DOHH2 (cell line): ENCODE measurements around the gene IFNG-AS1.

ENCODE experiments used
- H3F3A ChIP-seq: fragments of 200-600 bp; sonication (generic), shearing (Covaris generic); 2 replicates; pipeline ENCODE4 v1.6.0; 2016; ENCODE audit warnings: antibody characterized with exemption, mild to moderate bottlenecking; ENCODE audit not compliant: control insufficient read depth, insufficient read depth
- H3K27ac ChIP-seq: fragments of 200-600 bp; sonication (generic); 2 replicates; pipeline ENCODE4 v1.5.1; 2014; ENCODE audit warnings: low read depth, mild to moderate bottlenecking, low read length, moderate library complexity
- H3K27me3 ChIP-seq: fragments of 200-600 bp; sonication (generic); 2 replicates; pipeline ENCODE4 v1.6.1; 2014; ENCODE audit warnings: mild to moderate bottlenecking, low read length, mixed read lengths; ENCODE audit not compliant: control insufficient read depth
- H3K36me3 ChIP-seq: fragments of 200-600 bp; sonication (generic); 2 replicates; pipeline ENCODE4 v1.6.1; 2014; ENCODE audit warnings: mild to moderate bottlenecking, low read length, moderate library complexity, mixed read lengths; ENCODE audit not compliant: control insufficient read depth
- H3K4me1 ChIP-seq: fragments of 200-600 bp; sonication (generic); 2 replicates; pipeline ENCODE4 v1.6.1; 2014; ENCODE audit warnings: mild to moderate bottlenecking, low read length, mixed read lengths; ENCODE audit not compliant: control insufficient read depth
- H3K4me2 ChIP-seq: fragments of 200-600 bp; sonication (generic); 2 replicates; pipeline ENCODE4 v1.6.0; 2014; ENCODE audit warnings: mild to moderate bottlenecking, low read length, moderate library complexity
- H3K4me3 ChIP-seq: fragments of 200-600 bp; sonication (generic); 2 replicates; pipeline ENCODE4 v1.5.1; 2014; ENCODE audit warnings: mild to moderate bottlenecking, low read length, mixed read lengths
- H3K79me2 ChIP-seq: fragments of 200-600 bp; sonication (generic); 2 replicates; pipeline ENCODE4 v1.6.1; 2014; ENCODE audit warnings: mild to moderate bottlenecking, low read length, mixed read lengths; ENCODE audit not compliant: control insufficient read depth
- H3K9me2 ChIP-seq: fragments of 200-600 bp; sonication (generic); replicated peaks from 2 replicates; pipeline ENCODE4 v1.6.1; 2014; ENCODE audit warnings: mild to moderate bottlenecking, low read length, mixed read lengths; ENCODE audit not compliant: control insufficient read depth
- H3K9me3 ChIP-seq: fragments of 200-600 bp; sonication (generic); 2 replicates; pipeline ENCODE4 v1.6.1; 2014; ENCODE audit warnings: antibody characterized with exemption, low read length, mixed read lengths; ENCODE audit not compliant: control insufficient read depth, insufficient read depth
- H4K20me1 ChIP-seq: fragments of 200-600 bp; sonication (generic); 2 replicates; pipeline ENCODE4 v1.6.0; 2014; ENCODE audit warnings: low read depth, mild to moderate bottlenecking, antibody characterized with exemption, low read length, moderate library complexity; ENCODE audit not compliant: control insufficient read depth, insufficient read depth
- CTCF ChIP-seq: fragments of 200-600 bp; sonication (generic); IDR thresholded peaks from one replicate; pipeline ENCODE4 v1.5.1; 2014; ENCODE audit warnings: antibody characterized with exemption, mild to moderate bottlenecking, low read depth, low read length; ENCODE audit not compliant: poor library complexity, severe bottlenecking
- EZH2phosphoT487 ChIP-seq: fragments of 200-600 bp; sonication (generic); IDR thresholded peaks from 2 replicates; pipeline ENCODE4 v1.6.1; 2017; ENCODE audit warnings: borderline replicate concordance, mild to moderate bottlenecking, antibody characterized with exemption, low read length, moderate library complexity, mixed read lengths

Gene IFNG-AS1

GRCh38 chr12:67994046-67994445 is 4.8 kb downstream of the IFNG-AS1 start:
- H3K4me1 ChIP-seq = peaks cover 74% of the 10 kb centered on the region
- no peaks in the 10 kb centered on the region for H3K9me2 ChIP-seq
- peak overlapping the region; percentile 99 for H3K27ac ChIP-seq
- peak overlapping the region; percentile 94 for H3K4me2 ChIP-seq
- no peaks in the 10 kb centered on the region for H3K9me3 ChIP-seq
- H3K4me3 ChIP-seq = peak overlapping the region; percentile 81
- peak; percentile 71 for TF ChIP-seq CTCF
- TF ChIP-seq EZH2phosphoT487 = no peak
- peaks cover 65% of the 10 kb centered on the region for H3K36me3 ChIP-seq
- no peaks in the 10 kb centered on the region for H4K20me1 ChIP-seq
- peaks cover 43% of the 10 kb centered on the region for H3K79me2 ChIP-seq
- H3K27me3 ChIP-seq = no peaks in the 10 kb centered on the region
- peaks cover 26% of the 10 kb centered on the region for H3F3A ChIP-seq

DNA sequence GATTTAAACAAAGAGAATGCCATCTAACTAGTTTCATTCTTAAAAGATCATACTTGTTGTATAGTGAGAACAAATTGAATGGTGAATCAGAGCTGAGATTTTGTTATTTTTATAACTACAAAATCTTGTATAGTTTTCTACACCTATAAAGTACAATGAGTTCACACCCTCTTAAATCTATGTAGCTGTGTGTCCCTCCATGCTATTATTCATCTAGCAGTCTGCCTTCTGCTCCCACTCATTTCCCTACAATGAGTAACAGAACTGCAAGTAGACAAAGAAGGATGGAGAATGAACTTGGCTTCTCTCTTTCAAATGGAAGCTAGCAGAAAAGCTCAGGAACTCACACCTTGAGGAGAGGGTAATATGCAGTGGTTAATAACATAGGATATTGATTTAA is 7.1 kb downstream of the IFNG-AS1 start:
- peaks cover 15% of the 10 kb centered on the region; the same call in 1 of the 2 replicates for H3F3A ChIP-seq
- H3K4me1 ChIP-seq = peaks cover 57% of the 10 kb centered on the region
- H3K27me3 ChIP-seq = no peaks in the 10 kb centered on the region
- no peaks in the 10 kb centered on the region for H4K20me1 ChIP-seq
- H3K79me2 ChIP-seq = peaks cover 41% of the 10 kb centered on the region
- H3K4me3 ChIP-seq = no peak overlapping the region
- no peaks in the 10 kb centered on the region for H3K9me2 ChIP-seq
- no peak overlapping the region for H3K4me2 ChIP-seq
- H3K27ac ChIP-seq = no peak overlapping the region
- H3K36me3 ChIP-seq = peaks cover 73% of the 10 kb centered on the region
- TF ChIP-seq EZH2phosphoT487 (no peak), CTCF (no peak)
- H3K9me3 ChIP-seq = no peaks in the 10 kb centered on the region

GRCh38 chr12:67998379-67998778 is 9.1 kb downstream of the IFNG-AS1 start:
- H3K27me3 ChIP-seq = no peaks in the 10 kb centered on the region
- H3K9me3 ChIP-seq = no peaks in the 10 kb centered on the region
- peaks cover 11% of the 10 kb centered on the region; the same call in 1 of the 2 replicates for H3F3A ChIP-seq
- no peak overlapping the region for H3K4me2 ChIP-seq
- no peaks in the 10 kb centered on the region for H3K9me2 ChIP-seq
- peaks cover 40% of the 10 kb centered on the region for H3K4me1 ChIP-seq
- no peak overlapping the region for H3K27ac ChIP-seq
- peaks cover 28% of the 10 kb centered on the region for H3K79me2 ChIP-seq
- H3K36me3 ChIP-seq = peaks cover 78% of the 10 kb centered on the region
- no peaks in the 10 kb centered on the region for H4K20me1 ChIP-seq
- no peak for TF ChIP-seq EZH2phosphoT487
- TF ChIP-seq CTCF = no peak
- no peak overlapping the region for H3K4me3 ChIP-seq

- H3K36me3 ChIP-seq = peaks cover 74% of the 10 kb centered on the region
- H3F3A ChIP-seq = peaks cover 11% of the 10 kb centered on the region; the same call in 1 of the 2 replicates
- no peaks in the 10 kb centered on the region for H3K27me3 ChIP-seq
- no peak overlapping the region for H3K4me3 ChIP-seq
- no peak overlapping the region for H3K4me2 ChIP-seq
- H3K9me2 ChIP-seq = no peaks in the 10 kb centered on the region
- H3K79me2 ChIP-seq = peaks cover 19% of the 10 kb centered on the region
- H3K27ac ChIP-seq = no peak overlapping the region
- TF ChIP-seq CTCF (no peak), EZH2phosphoT487 (no peak)
- peaks cover 32% of the 10 kb centered on the region for H3K4me1 ChIP-seq
- H4K20me1 ChIP-seq = no peaks in the 10 kb centered on the region
- H3K9me3 ChIP-seq = no peaks in the 10 kb centered on the region
Measured at GRCh38 chr12:67999244-67999643, 10.0 kb downstream of the IFNG-AS1 start.
